Progenitor cell of endocrine pancreas (in vitro differentiated cells): ENCODE measurements around the gene TAF12. TPM values are rescaled to one million over a fixed set of nuclear protein-coding genes. Genes with fewer than 3 reads are reported as not detected.

ENCODE experiments used
- DNase-seq: peaks from one replicate; pipeline ENCODE4 v3.0.0; 2021; ENCODE audit warnings: low spot score; ENCODE audit not compliant: unreplicated experiment
- H3K27ac Mint-ChIP-seq: 2 replicates; pipeline ENCODE4 v1.8.0; 2021; ENCODE audit warnings: mild to moderate bottlenecking, moderate library complexity, mixed read lengths
- H3K27me3 Mint-ChIP-seq: 2 replicates; pipeline ENCODE4 v1.8.0; 2021; ENCODE audit warnings: mixed read lengths
- H3K36me3 Mint-ChIP-seq: 2 replicates; pipeline ENCODE4 v1.8.0; 2022; ENCODE audit warnings: mixed read lengths; ENCODE audit not compliant: insufficient read depth
- H3K4me1 Mint-ChIP-seq: 2 replicates; pipeline ENCODE4 v1.8.0; 2021; ENCODE audit warnings: low read depth, mixed read lengths
- H3K4me3 Mint-ChIP-seq: 2 replicates; pipeline ENCODE4 v1.8.0; 2021; ENCODE audit warnings: low read depth, mild to moderate bottlenecking, moderate library complexity, mixed read lengths
- H3K9me3 Mint-ChIP-seq: 2 replicates; pipeline ENCODE4 v1.8.0; 2021; ENCODE audit warnings: low read depth, mixed read lengths
- total RNA-seq: library from RNA; stranded (reverse); gene quantifications from 2 replicates; pipeline ENCODE4 v1.2.1, GENCODE V29; 2021
- TF ChIP-seq, protein P1 (sequence below): fragments of 200-600 bp; sonication (generic); IDR thresholded peaks from one replicate; pipeline ENCODE4 v1.5.0; 2021; ENCODE audit warnings: antibody characterized with exemption, mild to moderate bottlenecking; ENCODE audit not compliant: unreplicated experiment

TAF12 gene
- total RNA-seq, 1 donor from 2014 or later: 18.2 TPM

DNA sequence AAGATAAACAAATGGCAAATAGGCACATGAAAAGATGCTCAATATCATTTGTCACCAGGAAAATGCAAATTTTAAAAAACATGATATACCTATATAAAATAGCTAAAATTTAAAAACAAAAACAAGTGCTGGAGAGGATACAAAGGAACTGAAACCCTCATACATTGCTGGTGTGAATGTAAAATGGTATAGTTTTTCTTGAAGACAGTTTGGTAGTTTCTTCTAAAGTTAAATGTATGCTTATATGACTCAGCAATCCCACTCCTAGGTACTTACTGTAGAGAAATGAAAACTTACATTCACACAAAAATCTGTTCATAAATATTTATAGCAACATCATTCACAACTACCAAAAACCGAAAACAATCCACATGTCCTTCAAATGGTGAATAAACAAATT, 11.2 kb downstream of the TAF12 start:
- TF ChIP-seq, protein P1, sequence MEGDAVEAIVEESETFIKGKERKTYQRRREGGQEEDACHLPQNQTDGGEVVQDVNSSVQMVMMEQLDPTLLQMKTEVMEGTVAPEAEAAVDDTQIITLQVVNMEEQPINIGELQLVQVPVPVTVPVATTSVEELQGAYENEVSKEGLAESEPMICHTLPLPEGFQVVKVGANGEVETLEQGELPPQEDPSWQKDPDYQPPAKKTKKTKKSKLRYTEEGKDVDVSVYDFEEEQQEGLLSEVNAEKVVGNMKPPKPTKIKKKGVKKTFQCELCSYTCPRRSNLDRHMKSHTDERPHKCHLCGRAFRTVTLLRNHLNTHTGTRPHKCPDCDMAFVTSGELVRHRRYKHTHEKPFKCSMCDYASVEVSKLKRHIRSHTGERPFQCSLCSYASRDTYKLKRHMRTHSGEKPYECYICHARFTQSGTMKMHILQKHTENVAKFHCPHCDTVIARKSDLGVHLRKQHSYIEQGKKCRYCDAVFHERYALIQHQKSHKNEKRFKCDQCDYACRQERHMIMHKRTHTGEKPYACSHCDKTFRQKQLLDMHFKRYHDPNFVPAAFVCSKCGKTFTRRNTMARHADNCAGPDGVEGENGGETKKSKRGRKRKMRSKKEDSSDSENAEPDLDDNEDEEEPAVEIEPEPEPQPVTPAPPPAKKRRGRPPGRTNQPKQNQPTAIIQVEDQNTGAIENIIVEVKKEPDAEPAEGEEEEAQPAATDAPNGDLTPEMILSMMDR: no peak
- H3K27me3 Mint-ChIP-seq: no peaks in the 10 kb centered on the region

DNA sequence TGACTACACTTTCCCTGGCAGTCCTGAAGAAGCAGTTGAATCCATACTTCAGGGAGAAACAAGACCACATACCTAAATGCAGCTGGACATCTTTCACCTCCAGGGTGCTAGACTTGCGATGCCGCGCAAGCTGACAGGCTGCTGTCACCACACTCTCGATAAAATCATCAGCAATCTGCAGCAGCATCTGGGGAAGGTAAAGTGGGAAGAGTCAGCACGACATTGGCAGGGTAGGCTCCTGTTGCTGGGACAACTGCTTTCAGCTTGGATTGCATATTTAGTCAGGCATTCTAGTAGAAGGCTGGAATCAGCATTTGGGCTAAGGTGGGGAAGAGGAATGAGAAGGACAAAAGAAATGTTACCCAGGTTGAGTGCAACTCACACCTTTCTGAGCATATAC, 29.7 kb downstream of the TAF12 start:
- TF ChIP-seq, protein P1: no peak
- DNase-seq: no peak
- no peaks in the 10 kb centered on the region for H3K9me3 Mint-ChIP-seq

More for the DNA sequence above, 11.2 kb downstream of the TAF12 start:
- H3K36me3 Mint-ChIP-seq: peaks cover 5% of the 10 kb centered on the region
- no peaks in the 10 kb centered on the region for H3K4me1 Mint-ChIP-seq
- no peak overlapping the region for H3K4me3 Mint-ChIP-seq
- H3K9me3 Mint-ChIP-seq: no peaks in the 10 kb centered on the region
- H3K27ac Mint-ChIP-seq: no peak overlapping the region
- no peak for DNase-seq

DNA sequence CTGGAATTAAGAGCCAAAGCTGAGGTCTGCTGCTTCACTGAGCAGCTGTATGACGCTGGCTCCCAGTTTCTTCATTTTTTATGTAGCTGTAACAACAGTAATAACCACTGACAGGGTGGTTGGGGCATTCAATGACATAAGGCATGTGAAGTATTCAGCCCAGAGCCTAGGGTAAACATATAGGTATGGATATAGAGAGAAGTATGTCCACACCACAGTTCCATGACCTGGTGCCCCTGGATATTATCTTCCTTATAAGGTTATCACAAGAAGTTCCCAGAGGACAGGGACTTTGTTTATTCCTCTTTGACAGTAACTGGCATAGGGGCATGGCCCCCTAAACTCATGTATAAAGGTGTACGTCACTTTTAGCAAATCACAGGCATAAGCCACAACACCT, 36.1 kb downstream of the TAF12 start:
- H3K9me3 Mint-ChIP-seq: no peaks in the 10 kb centered on the region
- H3K27ac Mint-ChIP-seq: no peak overlapping the region
- TF ChIP-seq, protein P1: no peak
- peaks cover 2% of the 10 kb centered on the region for H3K36me3 Mint-ChIP-seq
- no peak overlapping the region for H3K4me3 Mint-ChIP-seq
- peaks cover 6% of the 10 kb centered on the region for H3K4me1 Mint-ChIP-seq
- no peak for DNase-seq
- H3K27me3 Mint-ChIP-seq: no peaks in the 10 kb centered on the region

More for the DNA sequence above, 29.7 kb downstream of the TAF12 start:
- Mint-ChIP-seq H3K27me3 (no peaks in the 10 kb centered on the region), H3K4me3 (no peak overlapping the region), H3K36me3 (peaks cover 12% of the 10 kb centered on the region), H3K27ac (no peak overlapping the region), H3K4me1 (no peaks in the 10 kb centered on the region)

DNA sequence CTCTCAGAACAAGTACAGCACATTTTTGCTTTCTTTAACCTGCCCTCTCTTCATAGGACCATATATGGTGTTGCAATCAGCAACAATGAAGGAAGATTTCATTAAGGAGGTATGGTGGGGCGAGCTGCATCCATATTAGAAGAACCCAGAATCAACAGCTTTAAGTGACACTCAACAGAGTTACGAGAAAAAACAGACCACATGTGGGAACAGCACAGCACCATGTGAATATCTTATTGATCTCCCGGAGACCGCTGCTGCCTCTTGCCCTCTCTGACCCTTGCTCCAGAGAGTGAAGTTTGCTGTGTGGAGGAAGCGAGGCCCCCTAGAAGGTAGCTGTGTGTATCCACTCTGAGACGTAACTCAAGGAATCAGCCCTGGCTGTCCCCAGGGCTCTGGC, 37.9 kb downstream of the TAF12 start:
- no peaks in the 10 kb centered on the region for H3K9me3 Mint-ChIP-seq
- peaks cover 6% of the 10 kb centered on the region for H3K4me1 Mint-ChIP-seq
- H3K4me3 Mint-ChIP-seq: no peak overlapping the region
- no peak overlapping the region for H3K27ac Mint-ChIP-seq
- TF ChIP-seq, protein P1: no peak
- H3K27me3 Mint-ChIP-seq: no peaks in the 10 kb centered on the region
- DNase-seq: no peak
- H3K36me3 Mint-ChIP-seq: peaks cover 2% of the 10 kb centered on the region

DNA sequence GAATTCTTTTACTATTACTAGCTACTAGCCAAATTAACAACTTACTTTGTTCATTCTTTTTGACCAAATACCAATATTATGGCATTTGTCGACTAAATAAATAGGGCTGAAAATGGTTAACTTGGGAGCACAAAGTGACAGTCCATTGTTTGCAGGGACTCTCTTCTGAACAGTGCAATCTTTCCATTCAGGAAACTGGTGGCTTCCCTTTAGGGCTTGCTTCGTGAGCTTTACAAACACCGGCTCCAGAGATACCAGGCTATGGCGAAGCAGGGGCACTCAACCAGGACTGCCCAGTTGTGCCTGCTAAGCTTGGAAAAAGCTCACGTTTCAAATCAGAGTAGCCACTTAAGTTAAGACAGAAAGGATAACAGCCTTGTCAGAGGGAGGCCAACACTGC, 38.5 kb downstream of the TAF12 start:
- Mint-ChIP-seq H3K4me1 (peaks cover 6% of the 10 kb centered on the region), H3K4me3 (no peak overlapping the region), H3K27me3 (no peaks in the 10 kb centered on the region), H3K9me3 (no peaks in the 10 kb centered on the region), H3K27ac (no peak overlapping the region), H3K36me3 (no peaks in the 10 kb centered on the region)
- no peak for DNase-seq
- TF ChIP-seq, protein P1: no peak
